HG02588 (cell line): Measurements from ENCODE around the gene MACROD2.

Experiments
- ATAC-seq: cut with Tn5 transposase; IDR thresholded peaks from one replicate; pipeline ENCODE4 v1.9.1; 2021; ENCODE audit warnings: mild to moderate bottlenecking, moderate library complexity; ENCODE audit not compliant: unreplicated experiment

MACROD2 gene

GRCh38 chr20:14055127-14055742 is 59.9 kb downstream of the MACROD2 start:
- no peak for ATAC-seq

- ATAC-seq: no peak
Measured at GRCh38 chr20:14062171-14062570, 66.9 kb downstream of the MACROD2 start.

GRCh38 chr20:14062786-14063185 is 67.5 kb downstream of the MACROD2 start:
- no peak for ATAC-seq

GRCh38 chr20:14064333-14064732 is 69.0 kb downstream of the MACROD2 start:
- no peak for ATAC-seq

GRCh38 chr20:14064921-14065320 is 69.6 kb downstream of the MACROD2 start:
- ATAC-seq: no peak

GRCh38 chr20:14065774-14066173 is 70.5 kb downstream of the MACROD2 start:
- no peak for ATAC-seq

GRCh38 chr20:14067603-14068002 is 72.3 kb downstream of the MACROD2 start:
- no peak for ATAC-seq

GRCh38 chr20:14069796-14070195 is 74.5 kb downstream of the MACROD2 start:
- no peak for ATAC-seq

GRCh38 chr20:14093652-14094051 is 98.3 kb downstream of the MACROD2 start:
- no peak for ATAC-seq

GRCh38 chr20:14098261-14098660 is 102.9 kb downstream of the MACROD2 start:
- no peak for ATAC-seq

- ATAC-seq: no peak
Measured at GRCh38 chr20:14113416-14113815, 118.1 kb downstream of the MACROD2 start.

GRCh38 chr20:14114065-14114704 is 118.9 kb downstream of the MACROD2 start:
- no peak for ATAC-seq

GRCh38 chr20:14116037-14116436 is 120.7 kb downstream of the MACROD2 start:
- no peak for ATAC-seq

- ATAC-seq: no peak
Measured at GRCh38 chr20:14117768-14118167, 122.5 kb downstream of the MACROD2 start.

- no peak for ATAC-seq
Measured at GRCh38 chr20:14126856-14127255, 131.5 kb downstream of the MACROD2 start.

GRCh38 chr20:14127514-14128223 is 132.4 kb downstream of the MACROD2 start:
- ATAC-seq: no peak

GRCh38 chr20:14134004-14134403 is 138.7 kb downstream of the MACROD2 start:
- no peak for ATAC-seq

- no peak for ATAC-seq
Measured at GRCh38 chr20:14142171-14142570, 146.9 kb downstream of the MACROD2 start.

- ATAC-seq: no peak
Measured at GRCh38 chr20:14142964-14143627, 147.8 kb downstream of the MACROD2 start.

GRCh38 chr20:14148042-14148441 is 152.7 kb downstream of the MACROD2 start:
- ATAC-seq: no peak

- ATAC-seq: no peak
Measured at GRCh38 chr20:14155361-14155760, 160.0 kb downstream of the MACROD2 start.

- no peak for ATAC-seq
Measured at GRCh38 chr20:14178528-14178927, 183.2 kb downstream of the MACROD2 start.
